GM21423 (cell line): Measurements from ENCODE around the gene SPC25.

Experiments
- ATAC-seq: cut with Tn5 transposase; IDR thresholded peaks from one replicate; pipeline ENCODE4 v1.9.1; 2021; ENCODE audit warnings: mild to moderate bottlenecking, moderate library complexity; ENCODE audit not compliant: unreplicated experiment

The SPC25 gene

GRCh38 chr2:168848225-168848624 is 42.0 kb downstream of the SPC25 start:
- no peak for ATAC-seq

GRCh38 chr2:168843253-168843652 is 47.0 kb downstream of the SPC25 start:
- no peak for ATAC-seq

GRCh38 chr2:168841445-168841844 is 48.8 kb downstream of the SPC25 start:
- no peak for ATAC-seq

GRCh38 chr2:168835969-168836368 is 54.3 kb downstream of the SPC25 start:
- no peak for ATAC-seq

GRCh38 chr2:168831662-168832061 is 58.6 kb downstream of the SPC25 start:
- ATAC-seq: no peak

- ATAC-seq: no peak
Observed at GRCh38 chr2:168830958-168831357, 59.3 kb downstream of the SPC25 start.

- ATAC-seq: no peak
Observed at GRCh38 chr2:168825126-168825525, 65.1 kb downstream of the SPC25 start.

GRCh38 chr2:168821992-168822391 is 68.2 kb downstream of the SPC25 start:
- no peak for ATAC-seq

- no peak for ATAC-seq
Observed at GRCh38 chr2:168821577-168821976, 68.7 kb downstream of the SPC25 start.
